Measurements from ENCODE around the gene FAM227A. TPM values are rescaled to one million over a fixed set of nuclear protein-coding genes. Genes with fewer than 3 reads are reported as not detected.

Gene FAM227A
- total and polyA plus RNA-seq, 2 of the 13 experiments (the other 11 are each of a cell fraction or from before 2014, with no cell fraction given): 1.0 to 1.5 TPM

- 0 out of 2 replicates have a peak, but pooled peaks have one; percentile 15 for TF ChIP-seq ARID2 (CRISPR knock-in tag; IDR thresholded peaks at IDR 0.05; ENCODE audit: borderline replicate concordance)
- no peak for TF ChIP-seq GPN1 (CRISPR knock-in tag; IDR thresholded peaks at IDR 0.05; ENCODE audit: borderline replicate concordance)
- TF ChIP-seq ERF (CRISPR knock-in tag; IDR thresholded peaks at IDR 0.05): peak; percentile 97
- TF ChIP-seq SP2 (CRISPR knock-in tag; IDR thresholded peaks at IDR 0.05): peak; percentile 71
- no peak for TF ChIP-seq ZC3H4 (CRISPR knock-in tag; IDR thresholded peaks at IDR 0.05; ENCODE audit: borderline replicate concordance)
- TF ChIP-seq JUND (CRISPR knock-in tag; IDR thresholded peaks at IDR 0.05): peak; percentile 48; the same call in 1 of the 2 replicates
- no peak for TF ChIP-seq SMAD9 (CRISPR knock-in tag; IDR thresholded peaks at IDR 0.05)
- no peak for TF ChIP-seq NFE2L1 (CRISPR knock-in tag; IDR thresholded peaks at IDR 0.05; ENCODE audit: borderline replicate concordance)
- TF ChIP-seq SRY (CRISPR knock-in tag; IDR thresholded peaks at IDR 0.05): peak; percentile 87; the same call in 1 of the 2 replicates
- peak; percentile 76 for TF ChIP-seq ZNF883 (CRISPR knock-in tag; IDR thresholded peaks at IDR 0.05; ENCODE audit: not compliant biosample characterization)
- TF ChIP-seq DPF2 (CRISPR knock-in tag; IDR thresholded peaks at IDR 0.05; ENCODE audit: borderline replicate concordance, low read depth): no peak
- peak; percentile 85 for TF ChIP-seq MED8 (CRISPR knock-in tag; IDR thresholded peaks at IDR 0.05; ENCODE audit: insufficient replicate concordance)
- peak; percentile 82 for TF ChIP-seq E2F5 (CRISPR knock-in tag; conservative IDR thresholded peaks at IDR 0.05)
- TF ChIP-seq MYC (CRISPR knock-in tag; IDR thresholded peaks at IDR 0.05; ENCODE audit: borderline replicate concordance): peak; percentile 96
- TF ChIP-seq NFE2L2 (IDR thresholded peaks at IDR 0.05; ENCODE audit: low read length): no peak
- TF ChIP-seq ZFP82 (CRISPR knock-in tag; IDR thresholded peaks at IDR 0.05; ENCODE audit: borderline replicate concordance): no peak
- no peak; the same call in 1 of the 2 replicates for TF ChIP-seq ZNF230 (CRISPR knock-in tag; IDR thresholded peaks at IDR 0.05)
- TF ChIP-seq ZNF30 (CRISPR knock-in tag; IDR thresholded peaks at IDR 0.05): peak; percentile 51; the same call in 1 of the 2 replicates
- TF ChIP-seq ZNF609 (CRISPR knock-in tag; IDR thresholded peaks at IDR 0.05; ENCODE audit: borderline replicate concordance): peak; percentile 53; the same call in 1 of the 2 replicates
- TF ChIP-seq ATRX (CRISPR knock-in tag; IDR thresholded peaks at IDR 0.05; ENCODE audit: borderline replicate concordance): no peak
- peak; percentile 75; the same call in 1 of the 2 replicates for TF ChIP-seq ZBTB34 (CRISPR knock-in tag; IDR thresholded peaks at IDR 0.05)
- no peak for TF ChIP-seq PAX8 (CRISPR knock-in tag; IDR thresholded peaks at IDR 0.05; ENCODE audit: borderline replicate concordance)
These were observed 25.6 kb upstream of the FAM227A start, which contains the start of gene TOMM22 (continued) for GRCh38 chr22:38681582-38682335.

Measured in HepG2 (cell line).